HG02763 (cell line): ENCODE measurements around the gene KDM4B.

ENCODE experiments used
- ATAC-seq: cut with Tn5 transposase; IDR thresholded peaks from one replicate; pipeline ENCODE4 v1.9.1; 2021; ENCODE audit warnings: mild to moderate bottlenecking, moderate library complexity; ENCODE audit not compliant: unreplicated experiment

Gene KDM4B

DNA sequence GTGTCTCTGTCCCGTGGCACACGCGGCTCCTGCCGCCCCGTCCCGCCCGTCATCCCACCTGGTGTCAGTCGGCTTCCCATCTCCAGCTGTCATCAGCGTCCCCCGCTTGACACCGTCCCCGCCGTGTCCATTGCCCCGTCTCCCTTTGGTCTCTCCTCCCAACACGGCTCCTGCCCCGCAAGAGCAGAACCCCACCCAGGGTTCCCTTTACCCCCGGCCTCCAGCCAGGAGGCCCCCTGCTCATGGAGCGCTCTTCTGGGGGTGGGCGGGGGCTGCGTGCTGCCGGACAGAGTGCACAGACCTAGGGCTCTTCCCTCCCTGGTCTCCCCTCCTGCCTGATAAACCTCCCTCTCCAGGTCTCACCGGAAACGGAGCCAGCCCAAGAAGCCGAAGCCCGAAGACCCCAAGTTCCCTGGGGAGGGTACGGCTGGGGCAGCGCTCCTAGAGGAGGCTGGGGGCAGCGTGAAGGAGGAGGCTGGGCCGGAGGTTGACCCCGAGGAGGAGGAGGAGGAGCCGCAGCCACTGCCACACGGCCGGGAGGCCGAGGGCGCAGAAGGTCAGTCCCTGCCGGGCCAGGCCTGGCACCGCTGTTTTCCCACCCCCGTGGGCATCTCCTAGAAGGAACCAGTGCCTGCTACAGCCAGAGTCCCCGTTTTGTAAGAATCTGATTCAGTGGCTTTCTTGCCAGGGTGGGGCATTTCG lies 150.5 kb downstream of the KDM4B start:
- no peak for ATAC-seq

DNA sequence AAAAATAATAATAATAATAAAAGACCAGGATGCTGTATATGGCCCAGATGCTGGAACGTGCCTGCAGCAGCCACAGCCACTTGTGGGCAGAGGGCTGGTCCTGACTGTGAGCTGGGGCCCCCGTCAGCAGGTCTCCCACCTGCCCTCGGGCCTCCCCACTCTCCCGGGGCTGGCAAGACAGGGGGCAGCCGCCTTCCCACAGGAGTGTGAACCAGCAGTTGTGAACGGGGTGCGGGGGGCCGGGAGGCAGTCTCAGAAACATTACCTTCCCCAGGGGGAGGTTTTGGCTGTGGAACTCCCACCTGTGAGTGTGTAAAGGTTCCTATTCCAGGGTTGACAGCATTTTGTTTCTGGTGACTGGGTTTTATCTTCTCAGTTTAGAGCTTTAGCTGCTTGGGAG lies 151.4 kb downstream of the KDM4B start:
- no peak for ATAC-seq

DNA sequence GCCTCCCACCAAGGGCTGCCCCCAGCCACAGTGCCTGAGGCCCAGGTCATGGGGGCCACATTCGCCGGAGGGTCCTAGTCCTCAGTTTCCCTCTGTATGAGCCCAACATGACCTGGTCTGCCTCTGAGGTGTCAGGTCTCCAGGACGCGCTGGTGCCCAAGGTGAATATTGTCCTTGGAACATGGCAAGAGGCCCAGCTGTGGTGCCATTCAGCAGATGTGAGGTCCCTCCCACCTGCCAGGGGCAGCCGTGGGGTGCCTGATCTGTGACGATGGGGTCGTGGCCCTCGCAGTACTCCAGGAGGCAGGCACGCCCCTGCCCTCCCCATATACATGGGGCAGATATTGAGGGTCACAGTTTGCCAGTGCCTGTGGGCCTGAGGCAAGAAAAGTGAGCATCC lies 151.9 kb downstream of the KDM4B start:
- ATAC-seq = no peak

DNA sequence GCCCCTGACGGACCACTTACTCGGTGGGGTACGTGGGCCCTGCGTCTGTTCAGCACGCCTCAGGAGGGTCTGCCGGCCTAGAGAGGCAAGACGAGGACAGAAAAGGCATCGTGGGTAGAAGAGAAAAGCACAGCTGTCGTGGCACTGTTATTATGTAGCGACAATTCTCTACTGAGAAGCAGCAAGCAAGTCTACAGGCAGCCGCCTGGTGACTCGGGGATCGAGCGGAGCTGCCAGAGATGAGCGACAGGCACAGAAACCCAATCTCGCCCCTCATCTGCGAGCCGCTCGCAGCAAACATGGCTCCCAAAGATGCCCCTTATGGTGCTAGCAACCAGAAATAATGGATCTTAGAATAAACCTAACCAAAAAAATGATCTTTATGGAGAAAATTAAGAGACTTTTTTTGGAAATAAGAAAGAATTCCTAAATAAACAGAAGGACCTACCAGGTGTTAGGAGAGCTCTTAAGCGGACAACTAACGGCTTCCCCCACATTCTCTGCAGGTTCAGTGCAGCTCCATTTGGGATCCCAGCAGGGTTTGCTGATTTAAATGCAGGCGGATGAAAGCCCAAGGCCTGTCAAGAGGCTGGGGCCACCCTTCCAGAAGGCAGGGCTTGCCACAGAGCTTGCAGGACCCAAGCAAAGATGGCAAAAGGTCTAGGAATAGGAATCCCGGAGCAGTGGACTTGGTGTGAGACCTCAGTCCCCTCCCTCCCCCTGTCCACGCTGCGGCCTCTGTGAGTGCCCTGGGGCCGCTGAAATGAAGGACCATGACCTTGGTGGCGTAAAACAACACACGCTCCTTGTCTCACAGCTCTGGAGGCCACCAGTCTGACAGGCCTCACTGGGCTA lies 152.6 kb downstream of the KDM4B start:
- no peak for ATAC-seq

DNA sequence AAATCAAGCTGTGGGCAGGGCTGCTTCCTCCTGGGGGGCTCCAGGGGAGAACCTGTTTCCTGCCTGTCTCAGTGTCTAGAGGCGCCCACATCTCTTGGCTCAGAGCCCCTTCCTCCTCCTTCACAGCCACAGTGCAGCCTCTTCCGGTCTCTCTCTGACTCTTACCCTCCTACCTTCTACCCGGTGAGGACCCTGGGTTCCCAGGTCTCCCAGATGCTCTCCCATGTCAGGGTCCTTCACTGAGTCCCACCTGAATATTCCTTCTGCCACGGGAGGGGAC lies 153.1 kb downstream of the KDM4B start:
- no peak for ATAC-seq

DNA sequence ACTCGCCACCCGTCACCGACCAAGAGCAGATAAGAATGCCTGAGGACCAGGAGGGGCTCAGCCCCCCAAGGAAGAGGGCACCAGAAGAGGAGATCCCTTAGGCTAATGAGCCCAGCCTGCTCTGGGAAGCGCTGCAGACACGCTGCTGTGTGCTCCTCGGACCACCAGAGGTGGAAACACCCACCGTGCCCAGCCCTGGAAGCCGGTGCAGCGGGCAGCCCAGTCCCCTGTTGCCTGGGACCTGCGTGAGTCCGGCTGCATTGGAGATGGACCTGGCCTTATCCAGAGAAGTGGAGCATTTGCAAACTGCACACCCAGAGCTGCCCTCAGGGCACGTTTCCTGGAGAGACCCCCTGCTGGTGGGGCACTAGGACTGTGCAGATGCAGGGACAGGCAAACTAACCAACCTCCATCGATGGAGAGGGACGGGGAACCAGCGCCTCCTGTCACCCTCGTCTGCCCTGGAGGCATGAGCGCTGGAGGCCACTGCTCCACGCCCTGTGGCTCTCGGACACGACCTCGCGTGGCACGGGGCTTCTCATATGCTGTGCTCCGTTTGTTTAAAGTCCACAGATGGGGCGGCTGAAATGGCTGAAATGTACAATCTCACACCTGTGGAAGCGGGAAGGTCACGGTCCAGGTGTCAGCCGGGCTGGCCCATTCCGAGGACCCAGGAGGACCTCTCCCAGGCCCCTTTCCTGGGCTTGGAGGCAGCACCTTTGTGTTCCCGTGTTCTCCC lies 153.9 kb downstream of the KDM4B start:
- no peak for ATAC-seq

DNA sequence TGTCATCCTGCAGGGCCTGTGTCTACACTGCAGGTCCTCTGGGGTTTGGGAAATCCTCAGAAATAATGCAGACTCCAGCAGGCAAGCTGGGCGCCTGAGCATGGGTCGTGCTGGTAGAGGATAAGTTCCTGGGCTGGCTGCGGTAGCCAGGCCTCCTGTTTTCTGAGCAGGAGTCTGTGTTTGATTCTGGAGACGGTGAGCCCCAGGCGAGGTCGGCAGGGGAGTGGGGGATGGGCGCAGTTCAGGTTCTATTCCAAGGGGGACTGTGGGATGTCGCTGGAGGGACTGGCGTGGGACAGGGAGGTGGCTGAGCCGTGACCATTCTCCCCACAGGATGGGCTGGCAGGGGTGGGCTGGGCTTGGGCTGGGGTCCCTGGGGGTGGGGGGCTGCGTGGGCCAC lies 154.7 kb downstream of the KDM4B start:
- ATAC-seq = no peak

DNA sequence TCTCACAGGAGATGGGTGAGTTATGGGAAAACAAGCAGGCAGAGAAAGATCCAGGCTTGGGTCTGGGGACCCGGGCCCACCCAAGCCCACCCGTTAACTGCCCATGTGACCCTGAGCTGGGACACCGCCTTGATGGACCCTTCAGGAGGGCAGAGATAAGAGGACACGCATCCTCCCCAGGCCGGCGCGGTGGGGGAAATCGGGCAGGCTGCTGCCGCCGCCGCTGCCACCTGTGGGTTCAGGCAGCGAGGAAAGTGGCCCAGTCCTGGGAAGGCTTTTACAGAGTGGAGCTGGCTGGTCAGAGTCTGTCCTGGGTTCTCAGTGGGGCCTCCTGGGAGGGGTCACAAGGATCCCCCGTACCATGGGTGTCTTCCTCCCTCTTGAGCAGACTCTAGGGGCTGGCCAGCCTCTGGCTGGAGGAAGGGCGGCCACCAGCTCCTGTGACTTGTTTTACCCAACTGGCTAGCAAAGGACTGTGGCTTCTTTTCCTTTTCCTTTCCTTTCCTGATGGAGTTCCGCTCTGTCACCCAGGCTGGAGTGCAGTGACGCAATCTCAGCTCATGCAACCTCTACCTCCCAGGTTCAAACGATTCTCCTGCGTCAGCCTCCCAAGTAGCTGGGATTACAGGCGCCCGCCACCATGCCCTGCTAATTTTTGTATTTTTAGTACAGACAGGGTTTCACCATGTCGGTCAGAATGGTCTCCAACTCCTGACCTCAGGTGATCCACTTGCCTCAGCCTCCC lies 155.4 kb downstream of the KDM4B start:
- no peak for ATAC-seq

DNA sequence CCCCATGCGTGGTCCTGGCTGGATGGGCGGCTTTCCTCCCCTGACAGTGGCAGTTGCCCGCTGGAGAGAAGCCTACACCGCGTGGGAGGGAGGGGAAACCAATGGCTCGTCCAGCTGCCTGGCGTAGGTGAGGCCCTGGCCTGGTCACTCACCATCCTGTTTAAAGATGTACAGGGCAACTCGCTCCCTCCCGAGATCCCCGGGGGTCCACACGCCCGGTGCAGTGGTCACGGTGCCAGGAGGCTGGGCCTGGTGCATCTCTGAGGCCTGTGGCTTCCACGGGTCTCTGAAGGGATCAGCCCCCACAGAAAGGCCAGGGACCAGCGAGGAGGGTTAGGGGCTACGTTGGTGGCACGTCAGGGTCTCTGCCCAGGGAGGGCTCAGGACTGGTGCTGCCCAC lies 156.5 kb downstream of the KDM4B start:
- no peak for ATAC-seq

DNA sequence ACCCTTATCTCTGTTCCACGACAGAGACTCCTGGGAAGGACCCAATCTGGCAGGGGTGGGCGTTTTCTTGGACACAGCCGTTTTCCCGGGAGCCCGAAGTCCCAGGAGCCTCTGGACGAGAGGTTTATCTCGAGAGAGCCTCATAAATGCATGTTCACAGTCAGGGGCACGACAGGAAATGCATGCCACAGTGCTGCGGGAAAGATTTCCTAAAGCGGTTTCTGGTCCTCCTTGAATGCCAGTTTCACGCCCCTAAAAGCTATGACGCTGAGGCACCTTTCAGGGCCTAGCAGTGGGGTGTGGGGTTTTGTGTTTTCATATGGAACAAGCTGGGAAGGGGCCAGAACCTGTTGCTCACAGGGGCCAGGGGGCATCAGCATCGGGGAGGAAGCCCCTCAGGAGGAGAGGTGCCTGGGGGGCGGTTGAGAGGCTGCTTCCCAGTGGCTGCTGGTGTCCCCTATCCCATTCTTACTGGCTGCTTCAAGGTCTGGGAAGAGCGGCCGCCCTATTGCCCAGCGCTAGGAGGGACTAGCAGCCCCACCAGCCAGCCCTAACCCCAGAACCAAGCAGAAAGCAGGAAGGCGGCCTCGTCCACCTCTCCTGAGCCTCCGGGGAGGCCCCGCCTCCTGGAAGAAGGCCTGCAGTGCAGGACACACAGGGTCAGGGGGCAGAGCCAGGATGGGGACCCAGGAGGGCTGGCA lies 157.0 kb downstream of the KDM4B start:
- no peak for ATAC-seq

DNA sequence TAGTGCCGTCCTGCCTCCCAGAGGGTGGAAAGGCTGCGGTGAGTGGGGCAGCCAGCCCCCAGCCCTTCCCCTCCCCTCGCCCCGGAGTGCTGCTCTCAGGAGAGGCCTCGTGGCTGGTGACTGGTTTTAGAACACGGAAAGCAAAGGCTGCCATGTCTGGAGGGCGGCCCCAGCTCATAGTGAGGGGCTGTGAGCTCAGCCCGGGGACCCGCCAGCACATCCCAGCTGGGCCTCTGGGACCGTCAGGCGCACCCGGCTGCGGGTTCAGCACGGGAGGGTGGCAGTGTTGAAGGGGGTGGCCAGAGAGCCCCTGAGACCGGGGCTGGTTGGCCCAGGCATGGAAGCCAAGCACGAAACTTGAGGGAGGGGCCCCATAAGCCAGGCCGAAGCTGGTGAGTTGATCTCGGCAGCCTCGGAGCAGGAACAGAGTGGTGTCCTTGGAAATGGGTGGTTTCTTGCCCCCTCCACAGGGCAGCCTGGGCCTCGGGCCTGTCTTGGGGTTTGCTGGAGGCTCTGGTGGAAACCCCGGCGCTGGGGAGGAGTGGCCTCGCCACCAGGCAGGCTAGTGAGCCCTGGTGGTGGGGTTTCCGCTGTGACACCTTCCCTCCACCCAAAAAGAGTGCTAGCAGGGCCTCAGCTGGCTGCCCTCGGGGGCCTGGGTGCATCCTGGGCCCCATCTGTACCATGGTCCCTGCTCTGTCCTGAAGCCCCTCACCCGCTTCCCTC lies 157.7 kb downstream of the KDM4B start:
- no peak for ATAC-seq

DNA sequence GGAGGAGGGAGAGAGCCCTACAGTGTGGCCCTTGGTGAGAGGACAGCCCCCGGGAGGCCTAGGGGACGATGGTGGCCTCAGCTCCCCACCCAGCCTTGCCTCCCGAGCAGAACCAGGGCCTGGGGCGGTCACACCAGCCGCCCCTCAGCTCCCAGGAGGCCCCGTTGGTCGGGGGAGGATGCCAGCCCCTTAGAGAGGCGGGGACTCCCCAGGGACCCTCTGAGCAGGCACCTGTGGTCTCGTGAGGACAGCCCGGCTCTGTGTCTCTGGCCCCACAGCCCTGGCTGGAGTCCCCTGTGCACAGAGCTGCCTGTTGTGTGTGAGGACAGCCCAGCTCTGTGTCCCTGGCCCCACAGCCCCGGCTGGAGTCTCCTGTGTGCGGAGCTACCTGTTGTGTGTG lies 158.8 kb downstream of the KDM4B start:
- ATAC-seq = no peak

DNA sequence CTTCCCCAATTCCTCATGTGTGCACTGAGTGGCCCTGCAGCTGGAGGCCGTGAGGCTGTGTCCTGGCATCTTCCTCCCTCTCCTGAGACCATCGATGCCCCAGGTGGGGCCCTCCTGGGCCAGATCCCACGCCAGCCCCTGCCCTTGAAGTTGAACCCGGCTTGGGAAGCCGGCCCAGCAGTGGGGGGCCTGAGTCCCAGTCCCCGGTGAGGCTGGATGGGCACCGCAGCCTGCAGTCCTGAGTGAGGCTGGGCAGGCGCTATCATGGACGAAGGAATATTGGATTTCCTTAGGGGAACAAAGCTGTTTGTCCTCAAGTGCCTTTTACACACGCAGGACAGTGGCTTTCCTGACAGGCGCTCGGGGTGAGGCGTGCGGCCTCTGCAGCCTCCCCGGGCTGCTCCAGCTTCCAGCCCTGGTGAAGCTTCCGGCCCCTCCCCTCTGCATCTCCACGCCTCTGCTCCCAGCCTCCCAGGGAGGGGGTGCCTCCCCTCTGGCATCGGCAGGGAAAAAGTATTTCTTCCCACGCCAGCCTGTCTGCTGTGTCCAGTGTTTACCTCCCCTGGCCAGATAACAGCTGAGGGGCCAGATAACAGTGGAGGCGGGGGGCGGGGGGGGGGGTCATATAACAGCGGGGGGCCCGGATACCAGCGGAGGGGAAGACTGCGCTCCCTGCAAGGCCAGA lies 159.5 kb downstream of the KDM4B start:
- no peak for ATAC-seq

DNA sequence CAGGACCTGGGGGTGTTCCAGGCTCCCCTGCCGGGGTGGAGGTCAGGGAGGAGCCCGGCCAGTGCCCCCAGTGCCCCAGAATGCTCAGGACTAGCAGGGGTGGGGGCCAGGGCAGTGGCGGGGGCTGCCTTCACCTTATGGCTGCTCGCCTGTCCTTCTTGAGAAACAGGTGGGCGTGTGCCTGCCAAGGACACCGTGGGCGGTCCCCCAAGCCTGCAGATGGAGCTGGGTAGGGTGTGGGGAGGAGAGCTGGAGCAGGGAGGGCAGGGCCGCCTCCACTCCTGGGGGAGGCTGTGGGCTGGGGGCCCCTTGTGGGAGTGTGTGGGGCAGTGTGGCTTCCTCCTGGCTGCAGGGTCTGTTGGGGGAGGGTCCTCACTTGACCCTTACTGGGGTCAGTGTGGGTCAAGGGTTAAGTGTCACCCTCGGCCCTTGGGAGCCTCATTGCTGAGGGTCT lies 160.1 kb downstream of the KDM4B start:
- ATAC-seq = no peak

DNA sequence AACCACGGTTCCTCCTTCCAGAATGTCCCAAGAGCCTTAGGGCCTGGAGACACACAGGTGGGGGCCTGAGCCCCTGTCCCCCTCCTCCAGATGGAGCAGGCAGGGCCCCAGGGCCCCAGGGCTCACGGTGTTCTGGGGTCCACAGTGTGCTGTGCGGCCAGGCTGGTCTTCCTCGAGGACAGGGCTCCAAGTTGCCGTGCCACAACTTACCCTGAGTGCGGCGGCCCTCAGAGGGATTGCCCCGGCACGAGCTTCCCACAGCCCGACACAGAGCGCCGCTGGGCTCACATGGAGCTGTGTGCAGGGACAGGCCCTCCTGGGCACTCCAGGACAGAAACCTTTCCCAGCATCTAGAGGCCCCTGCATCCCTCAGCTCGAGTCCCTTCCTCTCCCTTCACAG lies 160.8 kb downstream of the KDM4B start:
- no peak for ATAC-seq

DNA sequence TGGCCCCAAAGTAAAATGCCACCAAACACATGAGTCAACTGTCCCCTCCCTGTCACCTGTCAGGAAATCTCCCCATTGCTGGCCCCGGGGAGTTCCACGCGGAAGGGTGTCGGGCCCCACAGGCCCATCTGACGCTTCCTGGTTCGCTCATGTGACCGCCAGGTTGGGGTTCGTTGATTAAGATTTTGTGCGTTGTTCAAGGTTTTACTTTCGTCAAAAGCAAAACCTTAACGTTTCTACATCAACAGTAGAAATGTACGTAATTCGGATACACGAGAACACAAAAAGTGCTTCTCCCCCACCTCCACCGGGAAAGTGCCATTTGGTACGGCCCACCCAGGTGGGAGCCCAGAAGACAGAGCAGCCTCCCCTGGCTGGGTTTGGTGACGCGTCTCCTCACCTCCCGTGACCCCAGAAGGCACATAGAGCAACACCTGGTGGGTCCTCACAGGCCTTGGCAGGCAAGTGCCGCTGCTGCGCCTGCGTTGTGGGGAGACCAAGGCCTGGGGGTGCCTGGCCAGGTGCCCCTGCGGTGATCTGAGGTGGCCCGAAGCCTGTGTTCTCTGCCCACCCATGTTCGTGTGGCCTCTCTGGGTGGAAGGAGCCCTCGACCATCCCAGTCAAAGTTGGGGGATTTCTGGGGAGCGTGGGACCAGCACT lies 161.6 kb downstream of the KDM4B start:
- ATAC-seq = peak; percentile 32

DNA sequence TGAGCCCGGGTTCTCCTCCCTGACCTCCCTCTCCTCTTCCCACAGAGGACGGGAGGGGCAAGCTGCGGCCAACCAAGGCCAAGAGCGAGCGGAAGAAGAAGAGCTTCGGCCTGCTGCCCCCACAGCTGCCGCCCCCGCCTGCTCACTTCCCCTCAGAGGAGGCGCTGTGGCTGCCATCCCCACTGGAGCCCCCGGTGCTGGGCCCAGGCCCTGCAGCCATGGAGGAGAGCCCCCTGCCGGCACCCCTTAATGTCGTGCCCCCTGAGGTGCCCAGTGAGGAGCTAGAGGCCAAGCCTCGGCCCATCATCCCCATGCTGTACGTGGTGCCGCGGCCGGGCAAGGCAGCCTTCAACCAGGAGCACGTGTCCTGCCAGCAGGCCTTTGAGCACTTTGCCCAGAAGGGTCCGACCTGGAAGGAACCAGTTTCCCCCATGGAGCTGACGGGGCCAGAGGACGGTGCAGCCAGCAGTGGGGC lies 162.2 kb downstream of the KDM4B start:
- peak; percentile 46 for ATAC-seq

DNA sequence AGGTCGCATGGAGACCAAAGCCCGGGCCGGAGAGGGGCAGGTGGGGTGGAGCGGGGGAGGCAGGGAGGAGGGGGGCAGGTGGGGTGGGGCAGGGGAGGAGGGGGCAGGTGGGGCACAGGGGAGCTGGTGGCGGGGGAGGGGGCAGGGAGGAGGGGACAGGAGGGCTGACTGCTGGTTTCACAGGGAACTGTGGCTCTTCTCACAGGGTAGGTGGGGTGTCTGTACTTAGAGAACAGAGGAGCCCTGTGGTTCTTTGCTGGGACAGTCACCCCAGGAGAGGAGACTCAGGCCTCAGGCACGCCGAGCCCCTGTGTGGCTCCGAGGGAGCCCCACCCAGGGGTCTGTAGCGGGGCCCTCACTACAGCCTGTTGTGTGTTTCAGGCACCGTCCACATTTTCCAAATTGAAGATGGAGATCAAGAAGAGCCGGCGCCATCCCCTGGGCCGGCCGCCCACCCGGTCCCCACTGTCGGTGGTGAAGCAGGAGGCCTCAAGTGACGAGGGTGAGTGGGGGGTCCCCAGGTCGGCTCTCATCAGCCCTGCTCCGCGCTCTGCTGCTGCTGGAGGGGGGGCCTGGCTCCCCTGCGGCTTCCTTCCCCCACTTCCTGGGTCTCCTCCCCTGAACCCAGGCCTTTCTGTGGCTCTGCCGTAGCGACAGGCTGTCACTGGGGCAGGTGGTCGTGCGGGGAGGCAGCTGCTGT lies 162.7 kb downstream of the KDM4B start:
- no peak for ATAC-seq
